ENCODE measurements around the gene LYG2.
"Not testable (repeated sequence)": the region's sequence is repeated elsewhere in the genome, so short reads cannot be mapped to it uniquely, and the experiment has no call there.

The LYG2 gene

DNA sequence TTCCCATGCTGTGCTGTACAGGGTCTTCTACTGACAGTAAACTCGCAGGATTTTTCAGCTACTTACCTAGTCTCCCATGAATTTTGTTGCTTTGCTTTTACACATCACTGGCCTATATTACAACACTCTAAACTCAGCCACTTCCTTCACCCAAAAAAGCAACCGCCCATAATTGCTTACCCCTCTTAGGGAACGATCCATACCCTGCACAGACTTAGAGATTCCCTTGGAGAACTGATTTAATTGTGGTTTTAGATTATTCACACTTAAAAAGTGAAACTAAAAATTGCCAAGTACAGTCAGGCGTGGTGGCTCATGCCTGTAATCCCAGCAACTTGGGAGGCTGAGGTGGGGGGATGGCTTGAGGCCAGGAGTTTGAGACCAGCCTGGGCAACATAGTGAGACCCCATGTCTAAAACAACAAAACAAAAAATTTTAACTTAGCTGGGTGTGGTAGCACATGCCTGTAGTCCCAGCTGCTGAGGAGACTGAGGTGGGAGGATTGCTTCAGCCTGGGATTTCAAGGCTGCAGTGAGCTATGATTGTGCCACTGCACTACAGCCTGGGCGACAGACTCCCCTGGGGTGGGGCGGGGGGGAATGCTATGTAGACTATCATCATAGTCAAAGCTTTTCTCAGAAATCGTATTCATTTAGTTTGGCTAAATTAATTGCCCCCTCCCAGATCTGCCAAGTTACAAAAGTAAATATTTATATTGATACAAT is 55.2 kb downstream of the LYG2 start:
- no peak for DNase-seq

GRCh38 chr2:99198103-99198841 is 57.2 kb downstream of the LYG2 start:
- no peak for DNase-seq

DNA sequence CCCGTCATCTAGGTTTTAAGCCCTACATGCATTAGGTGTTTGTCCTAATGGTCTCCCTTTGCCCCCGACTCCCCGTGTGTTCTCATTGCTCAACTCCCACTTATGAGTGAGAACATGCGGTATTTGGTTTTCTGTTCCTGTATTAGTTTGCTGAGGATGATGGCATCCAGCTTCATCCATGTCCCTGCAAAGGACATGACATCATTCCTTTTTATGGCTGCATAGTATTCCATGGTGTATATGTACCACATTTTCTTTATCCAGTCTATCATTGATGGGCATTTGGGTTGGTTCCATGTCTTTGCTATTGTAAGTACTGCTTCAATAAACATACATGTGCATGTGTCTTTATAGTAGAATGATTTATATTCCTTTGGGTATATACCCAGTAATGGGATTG is 63.1 kb downstream of the LYG2 start:
- DNase-seq = not testable (repeated sequence)

Measured in NCI-H1092 treated with DMSO at 0.1 percent for 48 hours (cell line).